Activated B cell treated with CpG ODN at 0.5 μM for 24 hours (primary cell): ENCODE measurements around the gene PRR35. TPM values are rescaled to one million over a fixed set of nuclear protein-coding genes. Genes with fewer than 3 reads are reported as not detected.

Experiments used
- ATAC-seq: fragments of 200-7000 bp; cut with Tn5 transposase; one replicate; pipeline ENCODE4 v1.10.0; 2021; ENCODE audit warnings: low read depth, mild to moderate bottlenecking, moderate library complexity
- CTCF ChIA-PET: fragments of 350-600 bp; sonication (Branson Sonifier 250); formaldehyde crosslinking; loops from one replicate; lab custom pipeline; 2021; ENCODE audit warnings: antibody characterized with exemption; lab: Charles Lee
- POLR2A ChIA-PET: fragments of 350-600 bp; sonication (Branson Sonifier 250); formaldehyde crosslinking; loops from one replicate; lab custom pipeline; 2021; ENCODE audit warnings: antibody characterized with exemption; lab: Charles Lee
- DNase-seq: peaks from one replicate; pipeline ENCODE4 v3.0.0; 2022
- H3K27ac Mint-ChIP-seq: one replicate; pipeline ENCODE4 v1.8.0; 2020; ENCODE audit warnings: mixed read lengths
- H3K27me3 Mint-ChIP-seq: one replicate; pipeline ENCODE4 v1.8.0; 2021; ENCODE audit warnings: mixed read lengths
- H3K36me3 Mint-ChIP-seq: one replicate; pipeline ENCODE4 v1.8.0; 2021; ENCODE audit warnings: low read depth, mixed read lengths
- H3K4me1 Mint-ChIP-seq: one replicate; pipeline ENCODE4 v1.8.0; 2021; ENCODE audit warnings: mixed read lengths
- H3K4me3 Mint-ChIP-seq: one replicate; pipeline ENCODE4 v1.8.0; 2020; ENCODE audit warnings: mild to moderate bottlenecking, mixed read lengths
- H3K9me3 Mint-ChIP-seq: one replicate; pipeline ENCODE4 v1.8.0; 2020; ENCODE audit warnings: mixed read lengths
- intact Hi-C: fragments of 100-400 bp; cut with micrococcal nuclease; formaldehyde crosslinking; loops from one replicate; pipeline ENCODE4 v1.15.1; 2024
- total RNA-seq: library from RNA; stranded (reverse); gene quantifications from 2 replicates; pipeline ENCODE4 v1.2.3, GENCODE V29; 2022
- TF ChIP-seq, protein P1 (sequence below): fragments of 200-600 bp; IDR thresholded peaks from one replicate; pipeline ENCODE4 v1.8.0; 2022; ENCODE audit warnings: antibody characterized with exemption, mild to moderate bottlenecking

Gene PRR35
- total RNA-seq, 1 donor from 2014 or later = not detected

DNA sequence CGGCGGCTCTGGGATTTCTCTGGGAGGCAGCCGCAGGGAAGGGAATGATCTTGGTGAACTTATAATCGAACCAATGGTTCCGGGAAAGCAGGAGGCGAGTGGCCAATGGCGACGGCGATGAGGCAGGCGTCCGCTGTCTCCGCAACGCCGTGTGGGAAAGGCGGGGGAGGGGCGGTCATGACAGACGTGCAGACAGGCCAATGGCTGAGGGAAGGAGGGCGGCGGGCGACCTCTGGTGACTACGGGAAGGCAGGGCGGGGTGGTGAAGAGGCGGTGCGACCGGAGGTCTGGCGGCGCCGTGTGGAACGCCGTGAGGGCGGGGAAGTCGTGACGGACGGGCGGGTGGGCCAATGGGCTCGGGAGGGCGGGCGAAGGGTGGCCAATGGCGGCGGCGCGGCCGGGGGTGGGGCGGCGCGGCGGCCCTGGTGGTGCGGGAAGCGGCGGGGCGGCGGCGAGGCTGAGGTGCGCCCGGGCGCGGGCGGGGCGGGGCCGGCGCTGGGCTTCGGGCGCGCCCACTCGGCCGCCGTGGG is 29.5 kb downstream of the PRR35 start, which contains the start of gene RAB40C:
TSS of gene RAB40C (plus strand) at position 409 of the 530 bp plus-strand sequence. CDS start 226 bp downstream, outside the sequence.
- no peaks in the 10 kb centered on the region for H3K27me3 Mint-ChIP-seq
- TF ChIP-seq, protein P1, sequence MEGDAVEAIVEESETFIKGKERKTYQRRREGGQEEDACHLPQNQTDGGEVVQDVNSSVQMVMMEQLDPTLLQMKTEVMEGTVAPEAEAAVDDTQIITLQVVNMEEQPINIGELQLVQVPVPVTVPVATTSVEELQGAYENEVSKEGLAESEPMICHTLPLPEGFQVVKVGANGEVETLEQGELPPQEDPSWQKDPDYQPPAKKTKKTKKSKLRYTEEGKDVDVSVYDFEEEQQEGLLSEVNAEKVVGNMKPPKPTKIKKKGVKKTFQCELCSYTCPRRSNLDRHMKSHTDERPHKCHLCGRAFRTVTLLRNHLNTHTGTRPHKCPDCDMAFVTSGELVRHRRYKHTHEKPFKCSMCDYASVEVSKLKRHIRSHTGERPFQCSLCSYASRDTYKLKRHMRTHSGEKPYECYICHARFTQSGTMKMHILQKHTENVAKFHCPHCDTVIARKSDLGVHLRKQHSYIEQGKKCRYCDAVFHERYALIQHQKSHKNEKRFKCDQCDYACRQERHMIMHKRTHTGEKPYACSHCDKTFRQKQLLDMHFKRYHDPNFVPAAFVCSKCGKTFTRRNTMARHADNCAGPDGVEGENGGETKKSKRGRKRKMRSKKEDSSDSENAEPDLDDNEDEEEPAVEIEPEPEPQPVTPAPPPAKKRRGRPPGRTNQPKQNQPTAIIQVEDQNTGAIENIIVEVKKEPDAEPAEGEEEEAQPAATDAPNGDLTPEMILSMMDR = no peak
- POLR2A ChIA-PET = no interaction called here

DNA sequence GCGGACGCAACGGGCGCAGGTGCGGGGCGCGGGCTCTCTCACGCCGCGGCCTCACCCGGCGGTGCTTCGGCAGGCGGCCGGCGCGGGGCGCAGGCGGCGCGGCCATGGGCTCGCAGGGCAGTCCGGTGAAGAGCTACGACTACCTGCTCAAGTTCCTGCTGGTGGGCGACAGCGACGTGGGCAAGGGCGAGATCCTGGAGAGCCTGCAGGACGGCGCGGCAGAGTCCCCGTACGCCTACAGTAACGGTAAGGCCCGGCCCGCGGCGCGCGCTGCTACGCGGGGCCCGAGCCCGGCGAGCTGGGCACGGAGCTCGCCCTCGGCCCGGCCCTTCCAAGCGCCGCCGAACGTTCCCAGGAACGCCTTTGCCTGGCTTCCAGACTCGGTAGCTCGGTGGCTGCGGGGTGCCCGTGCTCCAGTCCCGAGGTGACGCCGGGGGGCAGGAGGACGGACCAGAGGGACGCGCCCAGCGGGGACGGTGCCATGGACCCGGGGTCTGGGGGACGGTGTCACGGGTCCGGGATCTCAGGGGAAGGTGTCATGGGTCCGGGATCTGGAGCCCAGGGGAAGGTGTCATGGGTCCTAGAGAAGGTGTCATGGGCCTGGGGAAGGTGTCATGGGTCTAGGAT is 30.1 kb downstream of the PRR35 start:
- ChIA-PET POLR2A (interaction anchor here (0.6 kb wide), 1 partner anchor 59 kb away, joined by 3 read pairs; the partner anchor contains the start of gene WDR90), CTCF (no interaction called here)
- peak overlapping the region; percentile 80 for H3K4me3 Mint-ChIP-seq
- H3K9me3 Mint-ChIP-seq = no peaks in the 10 kb centered on the region
- no peaks in the 10 kb centered on the region for H3K27me3 Mint-ChIP-seq
- peaks cover 7% of the 10 kb centered on the region for H3K36me3 Mint-ChIP-seq
- no peak overlapping the region for H3K27ac Mint-ChIP-seq
- DNase-seq (no peak), ATAC-seq (no peak)
- TF ChIP-seq, protein P1 = no peak
- H3K4me1 Mint-ChIP-seq = peaks cover 42% of the 10 kb centered on the region
- intact Hi-C loops = no loop called here

More for the DNA sequence above, 29.5 kb downstream of the PRR35 start, which contains the start of gene RAB40C:
- H3K4me1 Mint-ChIP-seq = peaks cover 42% of the 10 kb centered on the region
- peak within 1 kb of the TSS; percentile 99 for H3K4me3 Mint-ChIP-seq
- CTCF ChIA-PET = no interaction called here
- ATAC-seq = peak; percentile 86
- peaks cover 7% of the 10 kb centered on the region for H3K36me3 Mint-ChIP-seq
- H3K9me3 Mint-ChIP-seq = no peaks in the 10 kb centered on the region
- DNase-seq = peak; percentile 96
- peak within 1 kb of the TSS; percentile 100 for H3K27ac Mint-ChIP-seq
- intact Hi-C loops = loop anchor here (1.0 to 5.0 kb wide), 7 partner anchors 47 to 237 kb away; partner anchors contain the start of genes AXIN1, CAPN15, CIAO3 and DECR2

DNA sequence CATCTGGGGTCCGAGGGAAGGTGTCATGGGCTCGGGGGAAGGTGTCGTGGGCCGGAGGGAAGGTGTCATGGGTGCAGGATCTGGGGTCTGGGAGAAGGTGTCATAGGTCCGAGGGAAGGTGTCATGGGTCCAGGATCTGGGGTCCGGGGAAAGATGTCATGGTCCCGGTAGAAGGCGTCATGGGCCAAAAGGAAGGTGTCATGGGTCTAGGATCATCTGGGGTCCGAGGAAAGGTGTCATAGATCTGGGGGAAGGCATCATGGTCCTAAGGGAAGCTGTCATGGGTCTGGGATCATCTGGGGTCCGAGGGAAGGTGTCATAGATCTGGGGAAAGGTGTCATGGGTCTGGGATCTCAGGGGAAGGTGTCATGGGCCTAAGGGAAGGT is 30.6 kb downstream of the PRR35 start:
- H3K4me1 Mint-ChIP-seq = peaks cover 42% of the 10 kb centered on the region
- ATAC-seq (no peak), DNase-seq (no peak)
- no peaks in the 10 kb centered on the region for H3K9me3 Mint-ChIP-seq
- no peak overlapping the region for H3K27ac Mint-ChIP-seq
- ChIA-PET POLR2A (interaction anchor here (0.6 kb wide), 1 partner anchor 59 kb away, joined by 3 read pairs; the partner anchor contains the start of gene WDR90), CTCF (no interaction called here)
- TF ChIP-seq, protein P1 = no peak
- H3K4me3 Mint-ChIP-seq = peak overlapping the region; percentile 80
- intact Hi-C loops = no loop called here
- H3K36me3 Mint-ChIP-seq = peaks cover 7% of the 10 kb centered on the region
- H3K27me3 Mint-ChIP-seq = no peaks in the 10 kb centered on the region

DNA sequence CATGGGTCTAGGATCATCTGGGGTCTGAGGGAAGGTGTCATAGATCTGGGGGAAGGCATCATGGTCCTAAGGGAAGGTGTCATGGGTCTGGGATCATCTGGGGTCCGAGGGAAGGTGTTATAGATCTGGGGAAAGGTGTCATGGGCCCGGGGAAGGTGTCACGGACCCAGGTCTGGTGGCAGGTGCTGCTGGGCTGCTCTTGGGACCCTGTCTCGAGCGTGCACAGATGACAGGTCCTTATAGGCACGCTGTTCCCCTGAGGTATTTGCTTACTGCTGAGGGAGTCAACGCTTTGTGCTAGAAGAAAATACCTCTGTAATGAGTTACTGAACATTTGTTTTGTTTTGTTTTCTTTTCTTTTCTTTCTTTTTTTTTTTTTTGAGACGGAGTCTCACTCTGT is 31.0 kb downstream of the PRR35 start:
- Mint-ChIP-seq H3K4me3 (peak overlapping the region; percentile 80), H3K9me3 (no peaks in the 10 kb centered on the region), H3K27ac (no peak overlapping the region), H3K36me3 (peaks cover 9% of the 10 kb centered on the region), H3K27me3 (no peaks in the 10 kb centered on the region), H3K4me1 (peaks cover 42% of the 10 kb centered on the region)
- CTCF ChIA-PET = no interaction called here
- DNase-seq = no peak
- intact Hi-C loops = no loop called here
- TF ChIP-seq, protein P1 = no peak
- POLR2A ChIA-PET = no interaction called here
- ATAC-seq = no peak

DNA sequence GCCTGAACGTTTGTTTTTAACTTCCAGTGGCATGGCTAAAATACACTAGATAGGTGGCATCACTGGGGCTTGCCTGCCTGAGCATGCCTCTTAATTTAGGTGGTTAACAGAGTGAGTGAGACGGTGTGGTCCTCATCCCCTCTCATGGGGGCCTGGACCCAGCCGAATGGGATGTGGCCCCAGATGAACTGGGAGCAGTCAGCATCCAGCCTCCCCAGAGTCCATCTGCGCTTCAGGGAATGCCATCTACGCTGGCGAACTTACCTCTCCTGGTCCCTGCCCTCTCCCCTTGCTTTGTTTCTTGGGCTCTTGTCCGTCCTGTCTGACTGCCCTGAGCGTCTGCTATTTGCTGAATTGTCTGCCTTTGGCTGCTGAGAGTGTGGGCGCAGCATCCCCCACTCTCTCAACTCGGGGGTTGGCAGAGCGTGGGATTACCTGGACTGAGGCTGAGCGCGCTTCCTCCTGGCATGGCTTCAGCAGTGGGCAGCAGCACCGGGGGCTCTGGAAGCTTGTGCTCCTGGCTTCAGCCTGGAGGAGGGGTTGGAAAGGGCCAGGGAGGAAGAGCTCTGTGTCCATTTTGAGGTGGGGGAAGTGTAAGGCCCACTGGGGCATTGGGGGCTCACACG is 31.8 kb downstream of the PRR35 start:
- Mint-ChIP-seq H3K27me3 (no peaks in the 10 kb centered on the region), H3K36me3 (peaks cover 16% of the 10 kb centered on the region), H3K9me3 (no peaks in the 10 kb centered on the region), H3K4me1 (peaks cover 42% of the 10 kb centered on the region), H3K4me3 (no peak overlapping the region), H3K27ac (no peak overlapping the region)
- TF ChIP-seq, protein P1 = no peak
- ChIA-PET POLR2A (interaction anchor here (1.1 kb wide), 1 partner anchor 44 kb away, joined by 3 read pairs; the partner anchor contains the start of gene METTL26), CTCF (no interaction called here)
- DNase-seq (no peak), ATAC-seq (no peak)
- intact Hi-C loops = no loop called here
